HG03469 (cell line): Measurements from ENCODE around the gene OR14A16.

ENCODE experiments used
- ATAC-seq: cut with Tn5 transposase; IDR thresholded peaks from one replicate; pipeline ENCODE4 v1.9.1; 2021; ENCODE audit warnings: mild to moderate bottlenecking, moderate library complexity, moderate number of reproducible peaks; ENCODE audit not compliant: unreplicated experiment

Gene OR14A16

GRCh38 chr1:247797518-247797917 is 26.4 kb downstream of the OR14A16 start:
- ATAC-seq, result no peak

- ATAC-seq, result no peak
Measured at GRCh38 chr1:247769603-247770002, 54.3 kb downstream of the OR14A16 start.
